ENCODE data around the gene ATP6V0E1.

- TF ChIP-seq CTCF (conservative IDR thresholded peaks at IDR 0.05; ENCODE audit: low read depth in 2 of 2): no peak
- no peak for TF ChIP-seq EZH2 (IDR thresholded peaks at IDR 0.05; ENCODE audit: low read depth, unreplicated experiment)
- no peak for TF ChIP-seq CREB1 (CRISPR knock-in tag; IDR thresholded peaks at IDR 0.05; ENCODE audit: low read depth)
- TF ChIP-seq POLR2AphosphoS5 (IDR thresholded peaks at IDR 0.05; ENCODE audit: low read depth): no peak
- TF ChIP-seq REST (IDR thresholded peaks at IDR 0.05; ENCODE audit: unreplicated experiment): no peak
- TF ChIP-seq NANOG (IDR thresholded peaks at IDR 0.05; ENCODE audit: borderline replicate concordance): no peak
- no peak for TF ChIP-seq ETS1 (IDR thresholded peaks at IDR 0.05)
- no peak for TF ChIP-seq EZH2phosphoT487 (IDR thresholded peaks at IDR 0.05; ENCODE audit: unreplicated experiment)
- TF ChIP-seq JUNB (IDR thresholded peaks at IDR 0.05; ENCODE audit: unreplicated experiment): no peak
- no peak for TF ChIP-seq STAT1 (IDR thresholded peaks at IDR 0.05; ENCODE audit: unreplicated experiment)
- no peak for TF ChIP-seq ZNF331 (CRISPR knock-in tag; IDR thresholded peaks at IDR 0.05; ENCODE audit: low read depth)
Measured at GRCh38 chr5:172957458-172957857, 26.1 kb upstream of the ATP6V0E1 start.

All from GM23338 (cell line).